IMR-90 (cell line): ENCODE results near the gene RPS13. TPM values are rescaled to one million over a fixed set of nuclear protein-coding genes. Genes with fewer than 3 reads are reported as not detected.

ENCODE experiments used
- ATAC-seq: fragments of 200-7000 bp; cut with Tn5 transposase; 2 replicates; pipeline ENCODE4 v1.9.1; 2020; ENCODE audit warnings: low read depth, mild to moderate bottlenecking, moderate library complexity
- BruUV-seq: library from RNA; stranded (reverse); fragments of 400-500 nt; replicated peaks from 2 replicates; lab custom pipeline; 2021; lab: Mats Ljungman, UMichigan
- CTCF ChIA-PET: fragments of 300-600 bp; formaldehyde crosslinking; extraction: SDS; loops from one replicate; lab custom pipeline; 2021; ENCODE audit warnings: antibody characterized with exemption; lab: Yijun Ruan, JAX
- POLR2A ChIA-PET: fragments of 300-600 bp; sonication (Branson Sonifier 250); formaldehyde crosslinking; loops from one replicate; lab custom pipeline; 2022; ENCODE audit warnings: antibody characterized with exemption; ENCODE audit not compliant: unreplicated experiment; lab: Charles Lee
- DNase-seq: peaks from one replicate; pipeline ENCODE4 v3.0.0; 2013
- H2AFZ ChIP-seq: replicated peaks from 2 replicates; pipeline ENCODE3; 2013; ENCODE audit warnings: low read length, mild to moderate bottlenecking; ENCODE audit not compliant: poor library complexity
- H2AK5ac ChIP-seq: 2 replicates; pipeline ENCODE4 v1.6.1; 2013; ENCODE audit warnings: low read depth, low read length, inconsistent platforms
- H2AK9ac ChIP-seq: replicated peaks from 2 replicates; pipeline ENCODE3; 2013; ENCODE audit warnings: mild to moderate bottlenecking, low read depth, low read length, moderate library complexity; ENCODE audit not compliant: poor library complexity
- H2BK120ac ChIP-seq: 2 replicates; pipeline ENCODE4 v1.6.1; 2013; ENCODE audit warnings: low read depth, low read length, inconsistent platforms
- H2BK15ac ChIP-seq: 3 replicates; pipeline ENCODE4 v1.6.1; 2013; ENCODE audit warnings: low read depth, low read length, inconsistent platforms
- H2BK20ac ChIP-seq: 2 replicates; pipeline ENCODE4 v1.6.1; 2013; ENCODE audit warnings: low read depth, mild to moderate bottlenecking, inconsistent platforms, low read length, moderate library complexity
- H2BK5ac ChIP-seq: 2 replicates; pipeline ENCODE4 v1.6.1; 2013; ENCODE audit warnings: mild to moderate bottlenecking, low read depth, low read length, inconsistent platforms; ENCODE audit not compliant: poor library complexity, severe bottlenecking
- H3K14ac ChIP-seq: replicated peaks from 2 replicates; pipeline ENCODE4 v1.6.1; 2013; ENCODE audit warnings: low read depth, low read length, inconsistent platforms
- H3K18ac ChIP-seq: 2 replicates; pipeline ENCODE4 v1.6.1; 2013; ENCODE audit warnings: low read depth, low read length, control low read depth
- H3K23ac ChIP-seq: 2 replicates; pipeline ENCODE4 v1.6.1; 2013; ENCODE audit warnings: low read depth, low read length, inconsistent platforms
- H3K27ac ChIP-seq: 2 replicates; pipeline ENCODE4 v1.5.1; 2013; ENCODE audit warnings: mild to moderate bottlenecking, control low read depth, low read length; ENCODE audit not compliant: insufficient read depth
- H3K27me3 ChIP-seq: 2 replicates; pipeline ENCODE4 v1.6.1; 2013; ENCODE audit warnings: low read length; ENCODE audit not compliant: control insufficient read depth, insufficient read depth
- H3K36me3 ChIP-seq: 2 replicates; pipeline ENCODE4 v1.6.1; 2013; ENCODE audit warnings: low read length, mixed read lengths; ENCODE audit not compliant: control insufficient read depth, insufficient read depth
- H3K4ac ChIP-seq: 2 replicates; pipeline ENCODE4 v1.6.1; 2013; ENCODE audit warnings: low read depth, low read length, inconsistent platforms
- H3K4me1 ChIP-seq: 2 replicates; pipeline ENCODE4 v1.6.1; 2013; ENCODE audit warnings: low read length, mixed read lengths; ENCODE audit not compliant: control insufficient read depth, insufficient read depth
- H3K4me2 ChIP-seq: 2 replicates; pipeline ENCODE4 v1.6.1; 2013; ENCODE audit warnings: low read depth, mild to moderate bottlenecking, control low read depth, low read length, moderate library complexity
- H3K4me3 ChIP-seq: 2 replicates; pipeline ENCODE4 v1.5.1; 2013; ENCODE audit warnings: low read depth, mild to moderate bottlenecking, control low read depth, low read length, moderate library complexity; ENCODE audit not compliant: insufficient read depth
- H3K56ac ChIP-seq: 2 replicates; pipeline ENCODE4 v1.6.1; 2013; ENCODE audit warnings: low read length, inconsistent platforms; ENCODE audit not compliant: insufficient read depth; ENCODE audit errors: extremely low read depth
- H3K79me1 ChIP-seq, 2 experiments: 2 replicates each; pipeline ENCODE4 v1.6.1; 2013; ENCODE audit warnings: low read length in 2 of 2, inconsistent platforms in 1 of 2, low read depth in 1 of 2
- H3K9ac ChIP-seq: 2 replicates; pipeline ENCODE4 v1.6.1; 2013; ENCODE audit warnings: low read depth, low read length, control low read depth
- H3K9me1 ChIP-seq: 2 replicates; pipeline ENCODE4 v1.6.1; 2013; ENCODE audit warnings: low read length, inconsistent platforms; ENCODE audit not compliant: insufficient read depth
- H3K9me3 ChIP-seq: 2 replicates; pipeline ENCODE4 v1.6.1; 2013; ENCODE audit warnings: low read length; ENCODE audit not compliant: control insufficient read depth, insufficient read depth
- H4K20me1 ChIP-seq: 2 replicates; pipeline ENCODE4 v1.6.1; 2013; ENCODE audit warnings: low read length, inconsistent platforms; ENCODE audit not compliant: insufficient read depth
- H4K5ac ChIP-seq: 2 replicates; pipeline ENCODE4 v1.6.1; 2013; ENCODE audit warnings: mild to moderate bottlenecking, low read depth, low read length, control low read depth
- H4K8ac ChIP-seq, 2 experiments: 2 replicates each; pipeline ENCODE4 v1.6.1; 2013; ENCODE audit warnings: low read depth in 2 of 2, low read length in 2 of 2, control low read depth in 1 of 2, inconsistent platforms in 1 of 2
- H4K91ac ChIP-seq: 2 replicates; pipeline ENCODE4 v1.6.1; 2013; ENCODE audit warnings: low read depth, low read length, inconsistent platforms; ENCODE audit not compliant: insufficient read depth
- BHLHE40 ChIP-seq: fragments of 150-350 bp; IDR thresholded peaks from 2 replicates; pipeline ENCODE4 v1.6.1; 2016; ENCODE audit warnings: mild to moderate bottlenecking, low read depth, low read length
- CEBPB ChIP-seq: IDR thresholded peaks from 2 replicates; pipeline ENCODE4 v1.6.1; 2012; ENCODE audit warnings: low read depth, low read length, improper control_type of control experiment
- CHD1 ChIP-seq: IDR thresholded peaks from 2 replicates; pipeline ENCODE4 v1.6.1; 2012; ENCODE audit warnings: low read depth, low read length, improper control_type of control experiment
- CTCF ChIP-seq: conservative IDR thresholded peaks from 2 replicates; pipeline ENCODE4 v1.5.1; 2012; ENCODE audit warnings: mild to moderate bottlenecking, low read depth, low read length, improper control_type of control experiment
- FOS ChIP-seq: fragments of 150-350 bp; IDR thresholded peaks from 2 replicates; pipeline ENCODE4 v1.6.1; 2016; ENCODE audit warnings: low read depth, low read length
- MAZ ChIP-seq: IDR thresholded peaks from 2 replicates; pipeline ENCODE4 v1.6.1; 2012; ENCODE audit warnings: low read depth, mild to moderate bottlenecking, low read length, improper control_type of control experiment, moderate library complexity, borderline replicate concordance
- MXI1 ChIP-seq: IDR thresholded peaks from 2 replicates; pipeline ENCODE4 v1.6.1; 2012; ENCODE audit warnings: low read depth, mild to moderate bottlenecking, low read length, moderate library complexity, borderline replicate concordance
- NFE2L2 ChIP-seq: fragments of 150-350 bp; IDR thresholded peaks from 2 replicates; pipeline ENCODE4 v1.6.1; 2016; ENCODE audit warnings: low read depth, mild to moderate bottlenecking, low read length
- RAD21 ChIP-seq: IDR thresholded peaks from 2 replicates; pipeline ENCODE4 v1.6.1; 2012; ENCODE audit warnings: low read length, improper control_type of control experiment
- RCOR1 ChIP-seq: IDR thresholded peaks from 2 replicates; pipeline ENCODE4 v1.6.1; 2012; ENCODE audit warnings: mild to moderate bottlenecking, low read length, improper control_type of control experiment; ENCODE audit not compliant: insufficient replicate concordance
- RFX5 ChIP-seq: IDR thresholded peaks from 2 replicates; pipeline ENCODE4 v1.8.0; 2012; ENCODE audit warnings: low read depth, mild to moderate bottlenecking, low read length, moderate library complexity
- SMC3 ChIP-seq: fragments of 150-350 bp; IDR thresholded peaks from 2 replicates; pipeline ENCODE4 v1.6.1; 2016; ENCODE audit warnings: low read depth, mild to moderate bottlenecking, antibody characterized with exemption, low read length, moderate library complexity
- USF2 ChIP-seq: fragments of 150-350 bp; IDR thresholded peaks from 2 replicates; pipeline ENCODE4 v1.6.1; 2017; ENCODE audit warnings: mild to moderate bottlenecking, antibody characterized with exemption, low read length, low read depth
- WGBS, 2 experiments: methylation state at CpG; one replicate each; pipeline versions ENCODE4 v1.1.5 to v1.1.7; 2013; ENCODE audit warnings: missing lambda C conversion rate in 2 of 2; ENCODE audit not compliant: insufficient read length in 1 of 2; ENCODE audit errors: extremely low coverage in 2 of 2; 5-methylcytosine and 5-hydroxymethylcytosine counted together
- dilution Hi-C: fragments of 300-500 bp; cut with HindIII; formaldehyde crosslinking; loops from one replicate; pipeline ENCODE4 v1.14.3; 2018; ENCODE audit warnings: low sequenced_read_pairs; ENCODE audit not compliant: unreplicated experiment
- in situ Hi-C: fragments of 300-500 bp; cut with MboI; formaldehyde crosslinking; loops from 3 replicates; pipeline ENCODE4 v1.14.3; 2019; ENCODE audit warnings: low sequenced_read_pairs, inconsistent platforms, mixed read lengths
- intact Hi-C: fragments of 100-400 bp; cut with micrococcal nuclease; formaldehyde crosslinking; loops from 2 replicates; pipeline ENCODE4 v1.10.0; 2022
- polyA plus RNA-seq, 3 experiments: library from polyadenylated mRNA; depleted of rRNA; stranded (reverse); fragments of >200 nt; gene quantifications; 2 replicates each; pipeline ENCODE4 v1.2.3, GENCODE V29; 2012; ENCODE audit warnings: low replicate concordance in 1 of 3
- total RNA-seq: library from RNA; depleted of rRNA; stranded (reverse); fragments of >200 nt; gene quantifications from 2 replicates; pipeline ENCODE4 v1.2.3, GENCODE V29; 2012

RPS13 gene
- total and polyA plus RNA-seq, 2 of the 4 experiments (the other 2 are of a cell fraction): 548 to 701 TPM

GRCh38 chr11:17063171-17064002 is 14.1 kb downstream of the RPS13 start:
- H2AK9ac ChIP-seq: no peak overlapping the region
- no peak overlapping the region for H2BK20ac ChIP-seq
- 17% methylated on average over 1 of the region's 4 CpGs; no CpG with 5 or more reads in 1 of the 2 experiments for WGBS, 2 experiments
- DNase-seq (peak; percentile 27), ATAC-seq (peak; percentile 95)
- H3K4me1 ChIP-seq: no peaks in the 10 kb centered on the region
- H3K9me3 ChIP-seq: no peaks in the 10 kb centered on the region
- H3K18ac ChIP-seq: no peak overlapping the region
- POLR2A ChIA-PET: interaction anchor here (0.6 kb wide), 1 partner anchor 51 kb away, joined by 4 read pairs; no protein-coding TSS in a partner anchor
- H3K56ac ChIP-seq: no peak overlapping the region
- no peak overlapping the region for H4K8ac ChIP-seq
- H2BK5ac ChIP-seq: no peak overlapping the region
- H2AK5ac ChIP-seq: no peak overlapping the region
- H4K5ac ChIP-seq: no peak overlapping the region
- no peak overlapping the region for H3K4me3 ChIP-seq
- H3K4me2 ChIP-seq: no peak overlapping the region
- no peaks in the 10 kb centered on the region for H3K9me1 ChIP-seq
- no peak overlapping the region for H3K27ac ChIP-seq
- H3K14ac ChIP-seq: no peak overlapping the region
- no TSS peak for BruUV-seq
- H3K79me1 ChIP-seq: no peaks in the 10 kb centered on the region
- dilution Hi-C loops: no loop called here
- CTCF ChIA-PET: interaction anchor here (0.5 to 2.4 kb wide), 11 partner anchors 9 to 1576 kb away, joined by 3 to 12 read pairs (median 3); no protein-coding TSS in a partner anchor
- in situ Hi-C loops: loop anchor here (10.0 kb wide), 2 partner anchors 119 to 279 kb away; no protein-coding TSS in a partner anchor
- H2AFZ ChIP-seq: no peak overlapping the region
- no peak overlapping the region for H3K23ac ChIP-seq
- H3K4ac ChIP-seq: no peak overlapping the region
- H4K91ac ChIP-seq: no peak overlapping the region
- H4K20me1 ChIP-seq: no peaks in the 10 kb centered on the region
- intact Hi-C loops: loop anchor here (1.0 to 10.0 kb wide), 4 partner anchors 49 to 278 kb away; partner anchors contain the start of gene PLEKHA7
- H2BK15ac ChIP-seq: no peak overlapping the region
- no peaks in the 10 kb centered on the region for H3K27me3 ChIP-seq
- TF ChIP-seq CEBPB: no peak
- no peak for TF ChIP-seq FOS
- peak; percentile 83 for TF ChIP-seq RAD21
- TF ChIP-seq CTCF: peak; percentile 68
- no peak for TF ChIP-seq CHD1
- no peak for TF ChIP-seq BHLHE40
- no peak for TF ChIP-seq NFE2L2
- TF ChIP-seq USF2: no peak
- TF ChIP-seq RCOR1: no peak
- no peak for TF ChIP-seq MAZ
- TF ChIP-seq RFX5: no peak
- TF ChIP-seq MXI1: no peak
- peak; percentile 70 for TF ChIP-seq SMC3
- H3K9ac ChIP-seq: no peak overlapping the region
- H3K36me3 ChIP-seq: no peaks in the 10 kb centered on the region
- no peak overlapping the region for H2BK120ac ChIP-seq
